HG02852 (cell line): ENCODE data around the gene CDH22.

Experiments
- ATAC-seq: cut with Tn5 transposase; IDR thresholded peaks from one replicate; pipeline ENCODE4 v1.9.1; 2021; ENCODE audit warnings: mild to moderate bottlenecking, moderate library complexity; ENCODE audit not compliant: unreplicated experiment

The CDH22 gene

GRCh38 chr20:46303176-46303956 lies 4.9 kb downstream of the CDH22 start:
- no peak for ATAC-seq

- no peak for ATAC-seq
Observed at GRCh38 chr20:46302106-46302505, 6.2 kb downstream of the CDH22 start.

GRCh38 chr20:46300281-46300680 lies 8.0 kb downstream of the CDH22 start:
- no peak for ATAC-seq

- ATAC-seq: no peak
Observed at GRCh38 chr20:46299078-46299477, 9.2 kb downstream of the CDH22 start.

- no peak for ATAC-seq
Observed at GRCh38 chr20:46298374-46298773, 9.9 kb downstream of the CDH22 start.

GRCh38 chr20:46296526-46297250 lies 11.6 kb downstream of the CDH22 start:
- no peak for ATAC-seq

- no peak for ATAC-seq
Observed at GRCh38 chr20:46293084-46293483, 15.2 kb downstream of the CDH22 start.

GRCh38 chr20:46291401-46291800 lies 16.9 kb downstream of the CDH22 start:
- ATAC-seq: no peak

- no peak for ATAC-seq
Observed at GRCh38 chr20:46289432-46289831, 18.9 kb downstream of the CDH22 start.

- ATAC-seq: no peak
Observed at GRCh38 chr20:46286977-46287376, 21.3 kb downstream of the CDH22 start.

- ATAC-seq: no peak
Observed at GRCh38 chr20:46286382-46286781, 21.9 kb downstream of the CDH22 start.

GRCh38 chr20:46285740-46286139 lies 22.6 kb downstream of the CDH22 start:
- no peak for ATAC-seq

- ATAC-seq: no peak
Observed at GRCh38 chr20:46285072-46285471, 23.2 kb downstream of the CDH22 start.

- no peak for ATAC-seq
Observed at GRCh38 chr20:46284040-46284427, 24.3 kb downstream of the CDH22 start.

GRCh38 chr20:46283426-46284039 lies 24.8 kb downstream of the CDH22 start:
- no peak for ATAC-seq

GRCh38 chr20:46282669-46283068 lies 25.6 kb downstream of the CDH22 start:
- ATAC-seq: no peak

- ATAC-seq: no peak
Observed at GRCh38 chr20:46279103-46279502, 29.2 kb downstream of the CDH22 start.

GRCh38 chr20:46277602-46278001 lies 30.7 kb downstream of the CDH22 start:
- no peak for ATAC-seq

GRCh38 chr20:46276531-46276930 lies 31.8 kb downstream of the CDH22 start:
- no peak for ATAC-seq

GRCh38 chr20:46275091-46275490 lies 33.2 kb downstream of the CDH22 start:
- no peak for ATAC-seq

GRCh38 chr20:46273717-46274116 lies 34.6 kb downstream of the CDH22 start:
- ATAC-seq: no peak
